Effector memory CD4-positive, alpha-beta T cell (primary cell): Measurements from ENCODE around the gene NUBP2.

ENCODE experiments used
- DNase-seq, 3 donors: peaks; one replicate each; pipeline ENCODE4 v3.0.0-alpha.2; 2020
- H3K27ac ChIP-seq: 2 replicates; pipeline ENCODE4 v1.7.0; 2013; ENCODE audit warnings: mild to moderate bottlenecking, low read length, moderate library complexity; ENCODE audit not compliant: insufficient read depth, poor library complexity, severe bottlenecking
- H3K27me3 ChIP-seq: replicated peaks from 2 replicates; pipeline ENCODE4 v1.7.0; 2013; ENCODE audit warnings: mild to moderate bottlenecking, low read length; ENCODE audit not compliant: insufficient read depth, control insufficient read depth, poor library complexity, severe bottlenecking
- H3K36me3 ChIP-seq: 2 replicates; pipeline ENCODE4 v1.7.0; 2013; ENCODE audit warnings: mild to moderate bottlenecking, low read length, moderate library complexity; ENCODE audit not compliant: control insufficient read depth, insufficient read depth
- H3K4me1 ChIP-seq: 2 replicates; pipeline ENCODE4 v1.7.0; 2013; ENCODE audit warnings: low read length, mild to moderate bottlenecking; ENCODE audit not compliant: control insufficient read depth, insufficient read depth, poor library complexity, severe bottlenecking
- H3K4me3 ChIP-seq: 2 replicates; pipeline ENCODE4 v1.7.0; 2013; ENCODE audit warnings: low read length, low read depth, mild to moderate bottlenecking; ENCODE audit not compliant: insufficient read depth, poor library complexity, severe bottlenecking
- H3K9me3 ChIP-seq: 2 replicates; pipeline ENCODE4 v1.7.0; 2013; ENCODE audit warnings: mild to moderate bottlenecking, low read length, moderate library complexity; ENCODE audit not compliant: control insufficient read depth

Gene NUBP2

DNA sequence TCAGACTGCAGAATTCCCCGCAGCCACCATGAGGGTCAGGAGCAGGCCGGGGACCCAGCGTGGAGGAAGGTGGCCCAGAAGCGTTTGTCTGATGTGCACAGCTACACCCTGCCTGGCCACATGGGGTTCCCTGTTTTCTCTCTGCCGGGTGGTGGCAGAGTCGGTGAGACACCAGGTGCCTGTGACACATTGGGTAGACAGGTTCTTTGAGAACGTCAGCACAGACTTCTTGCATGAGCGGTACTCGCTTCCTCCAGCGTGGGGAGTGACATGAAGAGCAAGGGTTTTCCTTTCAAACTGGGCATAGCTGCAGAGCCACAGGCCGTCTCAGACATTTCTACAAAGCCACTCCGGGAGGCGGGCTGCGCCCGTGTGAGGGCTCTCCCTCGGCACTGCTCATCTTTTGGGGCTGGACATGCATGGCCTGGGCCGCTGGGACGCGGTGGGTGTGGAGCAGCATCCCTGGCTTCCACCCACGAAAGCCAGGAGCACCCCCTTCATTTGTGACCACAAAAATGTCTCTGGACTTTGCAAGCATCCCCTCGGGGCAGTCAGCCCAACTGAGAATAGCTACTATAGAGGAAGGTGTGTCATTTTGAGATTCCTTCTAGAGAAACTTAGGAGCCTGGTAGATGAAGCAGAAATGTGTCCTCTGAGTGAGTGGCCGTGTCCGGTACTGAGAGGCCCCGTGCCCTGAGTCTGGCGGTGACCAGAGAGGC is 37.4 kb upstream of the NUBP2 start:
- H3K4me3 ChIP-seq: no peak overlapping the region
- H3K27ac ChIP-seq: no peak overlapping the region
- no peaks in the 10 kb centered on the region for H3K9me3 ChIP-seq
- peaks cover 59% of the 10 kb centered on the region for H3K36me3 ChIP-seq
- DNase-seq: no peak
- H3K4me1 ChIP-seq: no peaks in the 10 kb centered on the region
- H3K27me3 ChIP-seq: no peaks in the 10 kb centered on the region

DNA sequence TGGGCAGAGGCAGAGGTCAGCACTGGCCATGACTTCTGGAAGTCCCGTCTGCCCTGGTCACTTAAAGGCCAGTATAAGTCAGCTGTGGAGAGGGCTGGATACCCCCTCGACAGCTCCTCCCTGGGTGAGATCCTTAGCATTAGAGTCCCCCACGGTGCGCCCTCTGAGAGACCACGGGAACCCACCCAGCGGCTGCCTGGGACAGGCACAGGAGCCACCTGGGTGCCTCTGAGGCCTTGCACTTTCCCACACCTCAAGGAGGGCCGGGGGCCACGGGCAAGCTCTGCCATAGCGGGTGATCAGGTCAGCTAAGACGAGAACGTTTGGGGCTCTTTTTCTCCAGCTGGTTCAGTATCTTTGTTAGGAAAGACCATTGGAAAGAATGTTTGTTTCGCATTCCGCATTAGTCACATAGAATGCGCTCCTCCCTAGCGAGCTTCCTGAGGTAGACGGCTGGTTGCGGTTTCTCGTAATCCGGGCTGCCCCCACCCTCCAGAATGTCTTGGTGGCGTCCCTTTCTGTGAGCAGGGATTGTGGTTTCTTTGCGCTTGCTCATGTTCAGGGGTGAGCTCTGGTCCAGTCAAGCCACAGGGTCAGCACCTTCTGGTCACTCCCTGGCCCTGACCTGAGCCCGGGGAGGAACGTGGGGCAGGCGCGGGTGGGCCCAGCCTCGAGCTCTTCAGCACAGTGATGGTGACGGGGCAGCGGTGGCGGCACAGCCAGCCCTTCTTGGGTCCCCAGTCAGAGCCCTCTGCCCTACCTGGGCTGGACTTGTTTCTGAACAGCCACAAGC is 36.7 kb upstream of the NUBP2 start:
- Histone ChIP-seq H3K36me3 (peaks cover 59% of the 10 kb centered on the region), H3K27me3 (no peaks in the 10 kb centered on the region), H3K4me3 (no peak overlapping the region), H3K27ac (no peak overlapping the region), H3K4me1 (no peaks in the 10 kb centered on the region), H3K9me3 (no peaks in the 10 kb centered on the region)
- DNase-seq: no peak

DNA sequence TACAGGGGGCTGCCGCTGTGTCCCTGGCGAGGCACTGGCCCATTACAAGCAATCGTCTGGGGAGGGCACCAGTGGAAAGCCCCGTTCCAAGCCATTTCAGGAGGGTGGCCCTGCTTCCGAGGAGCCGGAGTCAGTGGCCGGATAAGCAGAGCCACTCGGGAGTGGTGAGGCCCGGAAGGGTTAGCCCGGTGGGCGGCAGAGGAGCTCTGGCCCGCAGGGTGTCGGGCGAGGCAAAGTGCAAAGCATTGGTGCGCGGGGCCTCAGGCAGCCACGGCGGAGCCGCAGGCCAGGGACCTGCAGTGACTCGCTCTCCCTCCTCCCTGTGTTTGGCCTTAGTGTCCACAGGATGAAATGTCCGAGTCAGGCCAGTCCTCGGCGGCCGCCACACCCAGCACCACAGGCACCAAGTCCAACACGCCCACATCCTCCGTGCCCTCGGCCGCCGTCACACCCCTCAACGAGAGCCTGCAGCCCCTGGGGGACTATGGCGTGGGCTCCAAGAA is 36.0 kb upstream of the NUBP2 start:
- Histone ChIP-seq H3K27ac (no peak overlapping the region), H3K4me3 (no peak overlapping the region), H3K4me1 (no peaks in the 10 kb centered on the region), H3K36me3 (peaks cover 64% of the 10 kb centered on the region), H3K9me3 (no peaks in the 10 kb centered on the region), H3K27me3 (no peaks in the 10 kb centered on the region)
- DNase-seq: no peak

DNA sequence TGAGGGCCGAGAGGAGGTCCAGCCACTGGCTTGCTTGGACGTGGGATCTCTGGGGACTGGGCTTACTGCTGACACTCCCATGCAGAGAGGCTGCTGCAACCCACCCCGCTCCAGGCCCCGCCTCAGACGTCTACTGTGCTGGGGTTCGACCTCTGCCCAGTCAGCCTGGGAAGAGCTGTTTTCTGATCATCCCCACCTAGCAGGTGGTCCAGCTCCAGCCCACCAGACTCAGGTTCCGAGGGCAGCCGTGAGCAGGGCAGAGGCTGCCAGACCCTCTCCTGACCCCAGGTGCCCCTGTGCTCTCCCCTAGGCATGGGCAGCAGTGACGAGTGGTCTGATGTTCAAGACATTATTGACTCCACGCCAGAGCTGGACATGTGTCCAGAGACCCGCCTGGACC is 34.8 kb upstream of the NUBP2 start:
- no peaks in the 10 kb centered on the region for H3K9me3 ChIP-seq
- no peaks in the 10 kb centered on the region for H3K4me1 ChIP-seq
- DNase-seq: no peak
- H3K27ac ChIP-seq: no peak overlapping the region
- H3K4me3 ChIP-seq: no peak overlapping the region
- H3K27me3 ChIP-seq: no peaks in the 10 kb centered on the region
- H3K36me3 ChIP-seq: peaks cover 76% of the 10 kb centered on the region

DNA sequence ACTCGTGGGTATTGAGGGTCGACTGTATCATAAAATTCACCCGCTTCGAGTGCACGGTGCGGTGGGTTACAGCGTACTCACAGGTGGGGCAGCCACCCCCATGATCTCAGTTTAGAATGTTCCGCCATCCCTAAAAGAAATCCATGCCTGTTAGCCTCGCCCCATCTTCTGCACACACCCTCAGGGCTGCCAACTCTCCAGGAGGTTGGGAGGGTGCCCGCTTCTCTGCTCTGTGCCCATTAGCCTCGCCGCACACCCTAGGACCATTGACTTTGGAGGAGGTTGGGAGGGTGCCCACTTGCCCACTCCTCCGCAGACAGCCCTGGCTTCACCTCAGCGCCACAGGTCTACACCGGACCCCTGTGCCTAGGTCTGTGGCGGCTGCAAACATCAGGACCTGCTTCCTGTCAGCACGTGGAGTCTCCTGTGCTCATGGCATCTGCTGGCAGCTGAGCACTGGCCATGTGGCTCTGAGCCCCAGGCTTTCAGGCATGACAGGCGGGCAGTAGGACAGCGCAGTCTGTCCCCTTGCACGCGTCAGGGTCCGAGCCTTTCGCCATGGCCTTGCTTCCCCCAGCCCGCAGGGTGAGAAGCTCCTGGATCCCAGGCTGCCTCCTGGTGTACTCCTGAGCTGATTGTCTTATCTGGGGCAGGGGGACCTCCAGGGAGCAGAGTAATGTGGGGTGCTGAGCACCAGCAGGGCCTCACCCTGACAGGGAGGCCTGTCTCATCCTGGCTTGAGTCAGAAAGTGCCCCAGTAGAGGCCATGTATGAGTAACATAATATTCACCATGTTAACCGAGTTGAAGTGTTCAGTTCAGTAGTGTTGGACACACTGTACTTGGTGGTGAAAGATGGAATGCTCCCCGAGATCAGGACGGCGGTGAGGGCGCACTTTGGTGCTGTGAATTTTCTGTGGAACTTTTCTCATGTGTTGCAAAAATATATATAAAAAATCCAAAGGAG is 33.3 kb upstream of the NUBP2 start:
- Histone ChIP-seq H3K27ac (no peak overlapping the region), H3K9me3 (no peaks in the 10 kb centered on the region), H3K27me3 (no peaks in the 10 kb centered on the region), H3K36me3 (peaks cover 64% of the 10 kb centered on the region), H3K4me1 (no peaks in the 10 kb centered on the region), H3K4me3 (no peak overlapping the region)
- no peak for DNase-seq

DNA sequence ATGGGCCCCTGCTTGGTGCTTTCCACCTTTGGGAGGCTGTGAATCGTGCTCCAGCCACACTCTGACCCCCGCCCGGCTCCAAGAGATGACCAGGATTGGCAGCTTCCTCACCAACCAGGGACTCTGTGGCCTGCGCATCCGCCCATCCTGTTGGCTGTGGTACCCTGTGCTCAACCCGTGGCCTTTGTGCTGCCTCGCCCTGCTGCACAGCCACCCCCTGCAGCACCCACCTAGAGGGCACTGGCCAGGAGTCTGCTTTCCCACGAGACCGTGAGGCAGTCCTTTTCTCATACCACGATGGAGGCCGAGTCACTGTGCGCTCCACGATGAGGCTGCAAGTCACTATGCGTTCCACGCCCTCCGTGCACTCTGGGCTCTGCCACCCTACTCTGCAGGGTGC is 30.8 kb upstream of the NUBP2 start:
- Histone ChIP-seq H3K36me3 (peaks cover 52% of the 10 kb centered on the region), H3K4me3 (no peak overlapping the region), H3K9me3 (no peaks in the 10 kb centered on the region), H3K27ac (no peak overlapping the region), H3K27me3 (no peaks in the 10 kb centered on the region), H3K4me1 (peaks cover 4% of the 10 kb centered on the region)
- DNase-seq: no peak

DNA sequence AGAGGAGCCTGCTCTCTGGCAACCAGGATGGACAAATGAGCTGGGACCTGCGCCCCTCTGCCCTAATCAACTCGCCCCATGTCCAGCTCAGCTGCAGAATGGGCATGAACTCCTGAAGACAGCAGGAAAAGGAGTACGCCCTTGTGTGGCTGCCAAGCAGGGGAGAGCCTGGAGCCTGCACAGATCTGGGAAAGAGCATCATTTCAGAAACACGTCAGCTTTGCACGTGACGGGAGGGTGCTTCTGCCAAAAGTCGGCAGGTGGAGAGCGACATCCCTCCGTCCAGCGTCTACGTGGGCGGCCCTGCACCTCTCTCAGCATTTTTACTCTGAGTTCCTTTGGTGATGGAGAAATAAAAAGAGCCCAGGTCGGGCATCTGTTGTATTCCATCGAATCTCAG is 29.9 kb upstream of the NUBP2 start:
- Histone ChIP-seq H3K9me3 (no peaks in the 10 kb centered on the region), H3K4me3 (no peak overlapping the region), H3K27me3 (no peaks in the 10 kb centered on the region), H3K36me3 (peaks cover 44% of the 10 kb centered on the region), H3K27ac (no peak overlapping the region), H3K4me1 (peaks cover 8% of the 10 kb centered on the region)
- no peak for DNase-seq

DNA sequence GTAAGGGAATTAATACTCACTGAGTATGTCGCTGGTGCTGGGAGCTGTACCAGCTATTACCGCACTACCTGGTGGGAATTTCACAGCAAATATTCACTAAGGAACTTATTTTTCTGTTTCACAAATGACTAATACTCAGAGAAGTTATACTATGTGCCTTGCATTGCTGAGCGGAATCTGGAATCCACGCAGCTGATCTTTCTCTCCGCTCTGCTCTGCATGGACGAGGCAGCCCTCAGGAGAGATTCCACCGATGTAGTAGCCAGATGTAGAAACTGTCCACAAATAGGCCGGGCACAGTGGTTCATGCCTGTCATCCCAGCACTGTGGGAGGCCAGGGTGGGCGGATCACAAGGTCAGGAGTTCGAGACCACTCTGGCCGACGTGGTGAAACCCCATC is 28.6 kb upstream of the NUBP2 start:
- H3K27ac ChIP-seq: no peak overlapping the region
- H3K36me3 ChIP-seq: peaks cover 36% of the 10 kb centered on the region
- no peak overlapping the region for H3K4me3 ChIP-seq
- H3K27me3 ChIP-seq: no peaks in the 10 kb centered on the region
- no peaks in the 10 kb centered on the region for H3K9me3 ChIP-seq
- DNase-seq: no peak
- peaks cover 8% of the 10 kb centered on the region for H3K4me1 ChIP-seq

DNA sequence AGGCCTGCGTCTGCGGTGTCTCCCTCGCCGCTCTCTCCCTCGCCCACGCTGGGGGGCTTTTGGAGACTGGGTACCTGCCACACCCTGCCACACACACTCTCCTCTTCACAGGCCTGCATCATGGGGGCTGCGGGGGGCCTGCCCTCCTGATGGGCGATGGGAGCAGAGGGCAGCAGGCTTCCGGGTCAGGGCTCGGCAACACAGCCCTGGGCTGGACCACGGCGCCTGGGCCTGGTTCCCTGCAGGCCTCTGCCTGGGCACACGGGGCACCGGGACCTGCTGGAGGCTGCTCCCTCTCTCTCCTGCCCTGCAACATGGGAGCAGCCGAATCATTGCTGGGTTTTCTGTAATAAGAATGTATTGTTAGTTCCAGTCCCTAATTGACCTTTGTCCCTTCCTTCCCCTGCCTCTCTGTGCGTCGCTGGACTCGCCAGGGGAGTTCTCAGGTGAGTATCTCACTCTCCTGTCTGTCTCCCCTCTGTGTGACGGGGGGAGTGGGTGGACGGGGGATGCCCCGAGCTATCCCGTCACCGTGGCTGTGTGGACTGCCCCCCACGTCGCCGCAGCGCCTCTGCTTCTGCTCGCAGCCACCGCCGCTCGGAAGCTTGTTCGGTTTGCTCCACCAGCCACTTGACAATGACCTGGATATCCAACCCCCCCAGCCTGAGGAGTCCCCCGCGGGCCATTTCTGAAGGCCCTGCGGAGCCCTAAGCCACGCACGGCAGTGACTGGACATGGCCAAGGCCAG is 24.9 kb upstream of the NUBP2 start:
- DNase-seq: no peak
- H3K9me3 ChIP-seq: no peaks in the 10 kb centered on the region
- H3K36me3 ChIP-seq: peaks cover 32% of the 10 kb centered on the region

More for the DNA sequence above, 24.9 kb upstream of the NUBP2 start:
- H3K4me1 ChIP-seq: peaks cover 8% of the 10 kb centered on the region
- H3K27ac ChIP-seq: no peak overlapping the region
- H3K4me3 ChIP-seq: no peak overlapping the region
- H3K27me3 ChIP-seq: no peaks in the 10 kb centered on the region
